Measurements from ENCODE around the gene PLEKHM3. TPM values are rescaled to one million over a fixed set of nuclear protein-coding genes. Genes with fewer than 3 reads are reported as not detected.

PLEKHM3 gene
- total RNA-seq, 4 donors from 2014 or later, result 5.6 to 8.8 (median 6.8) TPM

- Histone ChIP-seq H3K27ac (no peak overlapping the region), H3K36me3 (no peaks in the 10 kb centered on the region), H3K4me1 (peaks cover 23 to 29% of the 10 kb centered on the region in 2 donors), H3K9me3 (no peaks in the 10 kb centered on the region), H3K4me3 (no peak overlapping the region), H3K27me3 (no peaks in the 10 kb centered on the region)
- TF ChIP-seq POLR2A (IDR thresholded peaks at IDR 0.05) (no peak), CTCF (IDR thresholded peaks at IDR 0.05 in 4 of 5, conservative IDR thresholded peaks at IDR 0.05 in 1 of 5) (no peak)
- no peak for ATAC-seq
- no peak for DNase-seq
- in situ Hi-C loops (cut with MboI; ENCODE audit: low sequenced_read_pairs in 4 of 4) (no loop called here), intact Hi-C loops (cut with DNase I; ENCODE audit: low total_unique reads) (no loop called here)
Observed at GRCh38 chr2:208013285-208014178, 11.8 kb downstream of the PLEKHM3 start.

DNA sequence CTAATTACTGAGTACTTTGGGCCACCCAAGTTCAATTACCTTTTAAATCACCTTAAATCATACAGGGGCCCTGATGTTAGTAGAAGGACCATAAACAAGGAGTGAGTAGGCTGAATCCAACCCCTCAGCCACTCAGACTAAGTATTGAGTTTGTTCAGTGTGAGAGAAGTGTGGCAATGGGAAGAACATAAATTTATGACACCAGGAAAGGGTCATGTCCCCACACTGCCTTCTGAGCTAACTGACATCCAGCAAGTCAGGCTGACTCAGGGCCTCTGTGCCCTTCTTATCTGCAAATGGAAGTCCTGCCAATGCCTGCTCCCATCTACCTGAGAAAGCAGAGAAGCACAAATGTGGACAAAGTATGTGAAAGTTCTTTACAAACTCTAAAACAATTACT is 12.9 kb downstream of the PLEKHM3 start:
- TF ChIP-seq CTCF (IDR thresholded peaks at IDR 0.05 in 4 of 5, conservative IDR thresholded peaks at IDR 0.05 in 1 of 5) (no peak), POLR2A (IDR thresholded peaks at IDR 0.05) (no peak)
- Histone ChIP-seq H3K9me3 (no peaks in the 10 kb centered on the region), H3K27me3 (no peaks in the 10 kb centered on the region), H3K36me3 (no peaks in the 10 kb centered on the region), H3K4me3 (no peak overlapping the region), H3K27ac (no peak overlapping the region), H3K4me1 (peaks cover 25 to 29% of the 10 kb centered on the region in 2 donors)
- intact Hi-C loops (cut with DNase I; ENCODE audit: low total_unique reads) (no loop called here), in situ Hi-C loops (cut with MboI; ENCODE audit: low sequenced_read_pairs in 4 of 4) (no loop called here)
- ATAC-seq, result peak in 1 of 2 donors; percentile 58
- no peak for DNase-seq

GRCh38 chr2:208010506-208010905 is 14.8 kb downstream of the PLEKHM3 start:
- in situ Hi-C loops (cut with MboI; ENCODE audit: low sequenced_read_pairs in 4 of 4) (no loop called here), intact Hi-C loops (cut with DNase I; ENCODE audit: low total_unique reads) (no loop called here)
- no peaks in the 10 kb centered on the region for H3K36me3 ChIP-seq
- no peaks in the 10 kb centered on the region for H3K9me3 ChIP-seq
- no peak overlapping the region for H3K27ac ChIP-seq
- H3K4me1 ChIP-seq, result peaks cover 25 to 37% of the 10 kb centered on the region in 2 donors
- no peak for ATAC-seq
- TF ChIP-seq CTCF (IDR thresholded peaks at IDR 0.05 in 4 of 5, conservative IDR thresholded peaks at IDR 0.05 in 1 of 5) (no peak), POLR2A (IDR thresholded peaks at IDR 0.05) (no peak)
- DNase-seq, result no peak
- no peaks in the 10 kb centered on the region for H3K27me3 ChIP-seq
- H3K4me3 ChIP-seq, result no peak overlapping the region

- TF ChIP-seq POLR2A (IDR thresholded peaks at IDR 0.05), result no peak
- TF ChIP-seq CTCF (IDR thresholded peaks at IDR 0.05 in 4 of 5, conservative IDR thresholded peaks at IDR 0.05 in 1 of 5), result no peak
- Histone ChIP-seq H3K27me3 (no peaks in the 10 kb centered on the region), H3K36me3 (no peaks in the 10 kb centered on the region), H3K4me1 (peaks cover 9 to 18% of the 10 kb centered on the region in 2 donors), H3K27ac (no peak overlapping the region), H3K4me3 (no peak overlapping the region), H3K9me3 (no peaks in the 10 kb centered on the region)
- in situ Hi-C loops (cut with MboI; ENCODE audit: low sequenced_read_pairs in 4 of 4), result no loop called here
- DNase-seq (no peak), ATAC-seq (no peak)
- intact Hi-C loops (cut with DNase I; ENCODE audit: low total_unique reads), result no loop called here
Observed at GRCh38 chr2:208006833-208007232, 18.5 kb downstream of the PLEKHM3 start.

Measured in gastrocnemius medialis (tissue), 4 donors.